OCI-LY1 (cell line): ENCODE measurements around the gene AFF2.

Experiments used
- CTCF ChIP-seq: fragments of 200-600 bp; sonication (generic), shearing (Covaris generic); IDR thresholded peaks from 2 replicates; pipeline ENCODE4 v1.5.1; 2017; ENCODE audit warnings: mild to moderate bottlenecking, antibody characterized with exemption, low read length, moderate library complexity, mixed read lengths
- EZH2 ChIP-seq: fragments of 200-600 bp; sonication (generic), shearing (Covaris generic); IDR thresholded peaks from 2 replicates; pipeline ENCODE4 v1.8.0; 2017; ENCODE audit warnings: borderline replicate concordance, mixed run types, mild to moderate bottlenecking, antibody characterized with exemption, low read length, moderate library complexity, mixed read lengths

- TF ChIP-seq CTCF (no peak), EZH2 (no peak)
Observed at GRCh38 chrX:148538582-148538981, 38.2 kb downstream of the AFF2 start.
